Hematopoietic multipotent progenitor cell (in vitro differentiated cells): Measurements from ENCODE around the gene SMIM43. TPM values are rescaled to one million over a fixed set of nuclear protein-coding genes. Genes with fewer than 3 reads are reported as not detected.

Source experiments
- DNase-seq, 3 donors: peaks; one replicate each; pipeline ENCODE4 v3.0.0-alpha.2; 2011 to 2015; ENCODE audit warnings: low read depth in 2 of 3, low spot score in 2 of 3
- total RNA-seq: library from RNA; depleted of rRNA; stranded (reverse); fragments of >200 nt; gene quantifications from one replicate; pipeline ENCODE4 v1.2.3, GENCODE V29; 2012

Gene SMIM43
- total RNA-seq: under 0.01 TPM

GRCh38 chr4:121764702-121765367, at the start of gene SMIM43:
Gene SMIM43, minus strand, starts transcription at chr4:121765164. Its CDS starts 59 bp downstream, at chr4:121765105.
- DNase-seq: peak in 1 of 3 donors; percentile 17

- DNase-seq: no peak
Observed at GRCh38 chr4:121814756-121815155, 49.8 kb upstream of the SMIM43 start.

GRCh38 chr4:121811122-121811521, 46.2 kb upstream of the SMIM43 start:
- DNase-seq: no peak

GRCh38 chr4:121806411-121806810, 41.4 kb upstream of the SMIM43 start:
- DNase-seq: no peak

GRCh38 chr4:121801715-121802075, 36.7 kb upstream of the SMIM43 start:
- no peak for DNase-seq

- DNase-seq: peak; percentile 95 to 96 (median 96)
Observed at GRCh38 chr4:121800961-121801714, 36.2 kb upstream of the SMIM43 start, which contains the start of gene EXOSC9. Gene EXOSC9, plus strand, starts transcription at chr4:121801323. Its CDS starts 102 bp downstream, at chr4:121801425.

GRCh38 chr4:121800638-121800960, 35.6 kb upstream of the SMIM43 start:
- no peak for DNase-seq

- no peak for DNase-seq
Observed at GRCh38 chr4:121799867-121800501, 35.0 kb upstream of the SMIM43 start.

GRCh38 chr4:121799208-121799823, 34.4 kb upstream of the SMIM43 start:
- peak in 1 of 3 donors; percentile 7 for DNase-seq

GRCh38 chr4:121796283-121796682, 31.3 kb upstream of the SMIM43 start:
- DNase-seq: no peak

GRCh38 chr4:121794505-121795188, 29.7 kb upstream of the SMIM43 start:
- peak in 2 of 3 donors; percentile 17 to 26 for DNase-seq

GRCh38 chr4:121792966-121793365, 28.0 kb upstream of the SMIM43 start:
- no peak for DNase-seq

- DNase-seq: no peak
Observed at GRCh38 chr4:121791481-121791880, 26.5 kb upstream of the SMIM43 start.

- peak in 1 of 3 donors; percentile 4 for DNase-seq
Observed at GRCh38 chr4:121790976-121791375, 26.0 kb upstream of the SMIM43 start.

- no peak for DNase-seq
Observed at GRCh38 chr4:121789960-121790829, 25.2 kb upstream of the SMIM43 start.

- DNase-seq: no peak
Observed at GRCh38 chr4:121789455-121789854, 24.5 kb upstream of the SMIM43 start.

- DNase-seq: no peak
Observed at GRCh38 chr4:121788896-121789295, 23.9 kb upstream of the SMIM43 start.

- DNase-seq: no peak
Observed at GRCh38 chr4:121786221-121786620, 21.3 kb upstream of the SMIM43 start.

- no peak for DNase-seq
Observed at GRCh38 chr4:121785479-121785878, 20.5 kb upstream of the SMIM43 start.

GRCh38 chr4:121784975-121785374, 20.0 kb upstream of the SMIM43 start:
- no peak for DNase-seq
